K562 (cell line): ENCODE data around the gene PDE12. TPM values are rescaled to one million over a fixed set of nuclear protein-coding genes. Genes with fewer than 3 reads are reported as not detected.

Experiments
- BCL6 ChIP-seq: fragments of 250-450 bp; sonication (Bioruptor Pico); IDR thresholded peaks from 2 replicates; pipeline ENCODE4 v1.4.0; 2020
- BMI1 ChIP-seq: fragments of 150-350 bp; IDR thresholded peaks from 2 replicates; pipeline ENCODE4 v1.6.1; 2014; ENCODE audit warnings: low read length
- CREB1 ChIP-seq, 2 experiments: sonication (generic) in 1 of 2; formaldehyde crosslinking in 1 of 2; IDR thresholded peaks; 2 replicates each; pipeline versions ENCODE4 v1.6.1 to v1.8.0; 2012 to 2022; ENCODE audit warnings: inconsistent platforms in 1 of 2, mild to moderate bottlenecking in 1 of 2, missing genetic modification reagents in 1 of 2, moderate library complexity in 1 of 2
- ELF1 ChIP-seq: fragments of 200-800 bp; sonication (Bioruptor generic); IDR thresholded peaks from 2 replicates; pipeline ENCODE4 v1.6.1; 2016; ENCODE audit warnings: missing genetic modification characterization, missing compliant biosample characterization
- EP400 ChIP-seq: fragments of 450-650 bp; IDR thresholded peaks from 2 replicates; pipeline ENCODE4 v1.6.1; 2017; ENCODE audit warnings: antibody characterized with exemption, mild to moderate bottlenecking, moderate library complexity
- ETS1 ChIP-seq: conservative IDR thresholded peaks from 2 replicates; pipeline ENCODE4 v1.6.1; 2011; ENCODE audit warnings: low read depth, mild to moderate bottlenecking, low read length; ENCODE audit not compliant: control insufficient read depth
- MCM2 ChIP-seq: fragments of 450-650 bp; IDR thresholded peaks from 2 replicates; pipeline ENCODE4 v1.6.1; 2017; ENCODE audit warnings: low read depth, mild to moderate bottlenecking
- MTA2 ChIP-seq: fragments of 450-650 bp; IDR thresholded peaks from 2 replicates; pipeline ENCODE4 v1.6.1; 2016; ENCODE audit warnings: low read depth
- MTA3 ChIP-seq: fragments of 450-650 bp; formaldehyde crosslinking; IDR thresholded peaks from 2 replicates; pipeline ENCODE4 v1.6.1; 2017; ENCODE audit warnings: mild to moderate bottlenecking, borderline replicate concordance
- NR4A1 ChIP-seq, 2 experiments: fragments of 250-450 bp in 1 of 2; fragments of 450-650 bp in 1 of 2; sonication (Bioruptor Pico) in 1 of 2; IDR thresholded peaks; 2 replicates each; pipeline versions ENCODE4 v1.4.0 to v1.6.1; 2016 to 2020; ENCODE audit warnings: mild to moderate bottlenecking in 2 of 2, missing compliant biosample characterization in 1 of 2, missing genetic modification characterization in 1 of 2, moderate library complexity in 1 of 2
- POLR2G ChIP-seq: fragments of 200-400 bp; formaldehyde crosslinking; IDR thresholded peaks from 2 replicates; pipeline ENCODE4 v1.6.1; 2017; ENCODE audit warnings: low read depth, mild to moderate bottlenecking, antibody characterized with exemption, low read length, moderate library complexity
- SMAD2 ChIP-seq: fragments of 150-350 bp; IDR thresholded peaks from 2 replicates; pipeline ENCODE4 v1.6.1; 2014; ENCODE audit warnings: low read depth, mild to moderate bottlenecking, low read length
- ZNF239 ChIP-seq: fragments of 250-450 bp; sonication (Bioruptor Pico); IDR thresholded peaks from 2 replicates; pipeline ENCODE4 v1.4.0; 2020; ENCODE audit warnings: mild to moderate bottlenecking
- ZNF431 ChIP-seq: sonication (generic); formaldehyde crosslinking; IDR thresholded peaks from 2 replicates; pipeline ENCODE4 v1.8.0; 2022; ENCODE audit warnings: mild to moderate bottlenecking, missing genetic modification reagents
- ZNF717 ChIP-seq: fragments of 250-450 bp; sonication (Bioruptor Pico); IDR thresholded peaks from 2 replicates; pipeline ENCODE4 v1.5.0; 2021
- polyA plus RNA-seq, 8 experiments: library from polyadenylated mRNA; depleted of rRNA in 4 of 8; stranded (reverse) in 5 of 8; unstranded in 3 of 8; fragments of >200 nt; fragmentation: Nextera tagmentation in 2 of 8; fragmentation: Illumina TruSeq in 1 of 8; extraction: Ambion mirVana in 2 of 8; extraction: Trizol in 1 of 8; gene quantifications; 2 replicates each; pipeline versions ENCODE4 v1.2.1 to v1.2.3, GENCODE V29; 2011 to 2014; ENCODE audit warnings: inconsistent platforms in 1 of 8, missing spikeins in 1 of 8
- total RNA-seq, 7 experiments: library from RNA; depleted of rRNA in 6 of 7; stranded (reverse); fragments of >200 nt in 6 of 7; fragmentation: Illumina TruSeq in 2 of 7; extraction: Trizol in 2 of 7; gene quantifications; 2 replicates each; pipeline versions ENCODE4 v1.2.1 to v1.2.3, GENCODE V29; 2011 to 2021; ENCODE audit warnings: low replicate concordance in 1 of 7
- TF ChIP-seq, protein P1 (sequence below), 3 experiments: IDR thresholded peaks in 2 of 3; conservative IDR thresholded peaks in 1 of 3; 2 replicates each; pipeline ENCODE4 v1.5.1; 2011 to 2012; ENCODE audit warnings: low read length in 3 of 3, mild to moderate bottlenecking in 3 of 3, control low read depth in 2 of 3, improper control_type of control experiment in 1 of 3, inconsistent platforms in 1 of 3, low read depth in 1 of 3, mixed read lengths in 1 of 3, moderate library complexity in 1 of 3; ENCODE audit not compliant: insufficient read depth in 2 of 3
- TF ChIP-seq, protein P2 (sequence below): sonication (generic); formaldehyde crosslinking; IDR thresholded peaks from 2 replicates; pipeline ENCODE4 v1.8.1; 2023; ENCODE audit warnings: mild to moderate bottlenecking, missing genetic modification reagents
- TF ChIP-seq, protein P3 (sequence below), 2 experiments: fragments of 200-800 bp in 1 of 2; sonication (Bioruptor generic) in 1 of 2; sonication (generic) in 1 of 2; formaldehyde crosslinking in 1 of 2; IDR thresholded peaks in 1 of 2; conservative IDR thresholded peaks in 1 of 2; 2 replicates each; pipeline versions ENCODE4 v1.5.0 to v1.6.1; 2016 to 2020; ENCODE audit warnings: missing compliant biosample characterization in 1 of 2, missing genetic modification characterization in 1 of 2, missing genetic modification reagents in 1 of 2
- TF ChIP-seq, protein P4 (sequence below): fragments of 450-650 bp; formaldehyde crosslinking; IDR thresholded peaks from 2 replicates; pipeline ENCODE4 v1.4.0; 2022; ENCODE audit warnings: missing genetic modification characterization

PDE12 gene
- total and polyA plus RNA-seq, 9 of the 15 experiments (the other 6 are each of a cell fraction or from before 2014, with no cell fraction given) = 2.1 to 20.5 (median 10.0) TPM

- TF ChIP-seq, protein P1, sequence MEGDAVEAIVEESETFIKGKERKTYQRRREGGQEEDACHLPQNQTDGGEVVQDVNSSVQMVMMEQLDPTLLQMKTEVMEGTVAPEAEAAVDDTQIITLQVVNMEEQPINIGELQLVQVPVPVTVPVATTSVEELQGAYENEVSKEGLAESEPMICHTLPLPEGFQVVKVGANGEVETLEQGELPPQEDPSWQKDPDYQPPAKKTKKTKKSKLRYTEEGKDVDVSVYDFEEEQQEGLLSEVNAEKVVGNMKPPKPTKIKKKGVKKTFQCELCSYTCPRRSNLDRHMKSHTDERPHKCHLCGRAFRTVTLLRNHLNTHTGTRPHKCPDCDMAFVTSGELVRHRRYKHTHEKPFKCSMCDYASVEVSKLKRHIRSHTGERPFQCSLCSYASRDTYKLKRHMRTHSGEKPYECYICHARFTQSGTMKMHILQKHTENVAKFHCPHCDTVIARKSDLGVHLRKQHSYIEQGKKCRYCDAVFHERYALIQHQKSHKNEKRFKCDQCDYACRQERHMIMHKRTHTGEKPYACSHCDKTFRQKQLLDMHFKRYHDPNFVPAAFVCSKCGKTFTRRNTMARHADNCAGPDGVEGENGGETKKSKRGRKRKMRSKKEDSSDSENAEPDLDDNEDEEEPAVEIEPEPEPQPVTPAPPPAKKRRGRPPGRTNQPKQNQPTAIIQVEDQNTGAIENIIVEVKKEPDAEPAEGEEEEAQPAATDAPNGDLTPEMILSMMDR (IDR thresholded peaks at IDR 0.05 in 2 of 3, conservative IDR thresholded peaks at IDR 0.05 in 1 of 3; ENCODE audit: insufficient read depth in 2 of 3, low read depth in 1 of 3, low read length in 3 of 3) = peak; percentile 23 to 50 (median 37); a peak in 4 of 6 replicates
- TF ChIP-seq EP400 (peak; percentile 90), NR4A1 (CRISPR knock-in tag; IDR thresholded peaks at IDR 0.05) (no peak), NR4A1 (tag; IDR thresholded peaks at IDR 0.05) (no peak), POLR2G (peak; percentile 99), MTA3 (peak; percentile 56; the same call in 1 of the 2 replicates), BMI1 (no peak), ZNF239 (no peak), ELF1 (tag) (peak; percentile 98), CREB1 (IDR thresholded peaks at IDR 0.05) (peak; percentile 96), CREB1 (CRISPR knock-in tag; IDR thresholded peaks at IDR 0.05) (peak; percentile 97), ZNF431 (CRISPR knock-in tag) (no peak), SMAD2 (no peak), ETS1 (peak; percentile 53; the same call in 1 of the 2 replicates), MTA2 (no peak), BCL6 (no peak), ZNF717 (CRISPR knock-in tag) (no peak), MCM2 (no peak)
- TF ChIP-seq, protein P2, sequence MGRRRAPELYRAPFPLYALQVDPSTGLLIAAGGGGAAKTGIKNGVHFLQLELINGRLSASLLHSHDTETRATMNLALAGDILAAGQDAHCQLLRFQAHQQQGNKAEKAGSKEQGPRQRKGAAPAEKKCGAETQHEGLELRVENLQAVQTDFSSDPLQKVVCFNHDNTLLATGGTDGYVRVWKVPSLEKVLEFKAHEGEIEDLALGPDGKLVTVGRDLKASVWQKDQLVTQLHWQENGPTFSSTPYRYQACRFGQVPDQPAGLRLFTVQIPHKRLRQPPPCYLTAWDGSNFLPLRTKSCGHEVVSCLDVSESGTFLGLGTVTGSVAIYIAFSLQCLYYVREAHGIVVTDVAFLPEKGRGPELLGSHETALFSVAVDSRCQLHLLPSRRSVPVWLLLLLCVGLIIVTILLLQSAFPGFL = no peak
- TF ChIP-seq, protein P3, sequence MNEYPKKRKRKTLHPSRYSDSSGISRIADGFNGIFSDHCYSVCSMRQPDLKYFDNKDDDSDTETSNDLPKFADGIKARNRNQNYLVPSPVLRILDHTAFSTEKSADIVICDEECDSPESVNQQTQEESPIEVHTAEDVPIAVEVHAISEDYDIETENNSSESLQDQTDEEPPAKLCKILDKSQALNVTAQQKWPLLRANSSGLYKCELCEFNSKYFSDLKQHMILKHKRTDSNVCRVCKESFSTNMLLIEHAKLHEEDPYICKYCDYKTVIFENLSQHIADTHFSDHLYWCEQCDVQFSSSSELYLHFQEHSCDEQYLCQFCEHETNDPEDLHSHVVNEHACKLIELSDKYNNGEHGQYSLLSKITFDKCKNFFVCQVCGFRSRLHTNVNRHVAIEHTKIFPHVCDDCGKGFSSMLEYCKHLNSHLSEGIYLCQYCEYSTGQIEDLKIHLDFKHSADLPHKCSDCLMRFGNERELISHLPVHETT (CRISPR knock-in tag; conservative IDR thresholded peaks at IDR 0.05 in 1 of 2, IDR thresholded peaks at IDR 0.05 in 1 of 2) = peak in 1 of 2 experiments; percentile 51; a peak in 1 of 4 replicates
- TF ChIP-seq, protein P4, sequence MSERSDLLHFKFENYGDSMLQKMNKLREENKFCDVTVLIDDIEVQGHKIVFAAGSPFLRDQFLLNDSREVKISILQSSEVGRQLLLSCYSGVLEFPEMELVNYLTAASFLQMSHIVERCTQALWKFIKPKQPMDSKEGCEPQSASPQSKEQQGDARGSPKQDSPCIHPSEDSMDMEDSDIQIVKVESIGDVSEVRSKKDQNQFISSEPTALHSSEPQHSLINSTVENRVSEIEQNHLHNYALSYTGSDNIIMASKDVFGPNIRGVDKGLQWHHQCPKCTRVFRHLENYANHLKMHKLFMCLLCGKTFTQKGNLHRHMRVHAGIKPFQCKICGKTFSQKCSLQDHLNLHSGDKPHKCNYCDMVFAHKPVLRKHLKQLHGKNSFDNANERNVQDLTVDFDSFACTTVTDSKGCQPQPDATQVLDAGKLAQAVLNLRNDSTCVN = no peak
These were observed 41.3 kb downstream of the PDE12 start, which contains the start of gene ARF4 (continued) for GRCh38 chr3:57597127-57597923.
